IMR-90 (cell line): ENCODE data around the gene POU2F1. TPM values are rescaled to one million over a fixed set of nuclear protein-coding genes. Genes with fewer than 3 reads are reported as not detected.

Experiments used
- ATAC-seq: fragments of 200-7000 bp; cut with Tn5 transposase; 2 replicates; pipeline ENCODE4 v1.9.1; 2020; ENCODE audit warnings: low read depth, mild to moderate bottlenecking, moderate library complexity
- BruUV-seq: library from RNA; stranded (reverse); fragments of 400-500 nt; replicated peaks from 2 replicates; lab custom pipeline; 2021; lab: Mats Ljungman, UMichigan
- CTCF ChIA-PET: fragments of 300-600 bp; formaldehyde crosslinking; extraction: SDS; loops from one replicate; lab custom pipeline; 2021; ENCODE audit warnings: antibody characterized with exemption; lab: Yijun Ruan, JAX
- POLR2A ChIA-PET: fragments of 300-600 bp; sonication (Branson Sonifier 250); formaldehyde crosslinking; loops from one replicate; lab custom pipeline; 2022; ENCODE audit warnings: antibody characterized with exemption; ENCODE audit not compliant: unreplicated experiment; lab: Charles Lee
- DNase-seq: peaks from one replicate; pipeline ENCODE4 v3.0.0; 2013
- H2AFZ ChIP-seq: replicated peaks from 2 replicates; pipeline ENCODE3; 2013; ENCODE audit warnings: low read length, mild to moderate bottlenecking; ENCODE audit not compliant: poor library complexity
- H2AK5ac ChIP-seq: 2 replicates; pipeline ENCODE4 v1.6.1; 2013; ENCODE audit warnings: low read depth, low read length, inconsistent platforms
- H2AK9ac ChIP-seq: replicated peaks from 2 replicates; pipeline ENCODE3; 2013; ENCODE audit warnings: mild to moderate bottlenecking, low read depth, low read length, moderate library complexity; ENCODE audit not compliant: poor library complexity
- H2BK120ac ChIP-seq: 2 replicates; pipeline ENCODE4 v1.6.1; 2013; ENCODE audit warnings: low read depth, low read length, inconsistent platforms
- H2BK15ac ChIP-seq: 3 replicates; pipeline ENCODE4 v1.6.1; 2013; ENCODE audit warnings: low read depth, low read length, inconsistent platforms
- H2BK20ac ChIP-seq: 2 replicates; pipeline ENCODE4 v1.6.1; 2013; ENCODE audit warnings: low read depth, mild to moderate bottlenecking, inconsistent platforms, low read length, moderate library complexity
- H2BK5ac ChIP-seq: 2 replicates; pipeline ENCODE4 v1.6.1; 2013; ENCODE audit warnings: mild to moderate bottlenecking, low read depth, low read length, inconsistent platforms; ENCODE audit not compliant: poor library complexity, severe bottlenecking
- H3K14ac ChIP-seq: replicated peaks from 2 replicates; pipeline ENCODE4 v1.6.1; 2013; ENCODE audit warnings: low read depth, low read length, inconsistent platforms
- H3K18ac ChIP-seq: 2 replicates; pipeline ENCODE4 v1.6.1; 2013; ENCODE audit warnings: low read depth, low read length, control low read depth
- H3K23ac ChIP-seq: 2 replicates; pipeline ENCODE4 v1.6.1; 2013; ENCODE audit warnings: low read depth, low read length, inconsistent platforms
- H3K27ac ChIP-seq: 2 replicates; pipeline ENCODE4 v1.5.1; 2013; ENCODE audit warnings: mild to moderate bottlenecking, control low read depth, low read length; ENCODE audit not compliant: insufficient read depth
- H3K27me3 ChIP-seq: 2 replicates; pipeline ENCODE4 v1.6.1; 2013; ENCODE audit warnings: low read length; ENCODE audit not compliant: control insufficient read depth, insufficient read depth
- H3K36me3 ChIP-seq: 2 replicates; pipeline ENCODE4 v1.6.1; 2013; ENCODE audit warnings: low read length, mixed read lengths; ENCODE audit not compliant: control insufficient read depth, insufficient read depth
- H3K4ac ChIP-seq: 2 replicates; pipeline ENCODE4 v1.6.1; 2013; ENCODE audit warnings: low read depth, low read length, inconsistent platforms
- H3K4me1 ChIP-seq: 2 replicates; pipeline ENCODE4 v1.6.1; 2013; ENCODE audit warnings: low read length, mixed read lengths; ENCODE audit not compliant: control insufficient read depth, insufficient read depth
- H3K4me2 ChIP-seq: 2 replicates; pipeline ENCODE4 v1.6.1; 2013; ENCODE audit warnings: low read depth, mild to moderate bottlenecking, control low read depth, low read length, moderate library complexity
- H3K4me3 ChIP-seq: 2 replicates; pipeline ENCODE4 v1.5.1; 2013; ENCODE audit warnings: low read depth, mild to moderate bottlenecking, control low read depth, low read length, moderate library complexity; ENCODE audit not compliant: insufficient read depth
- H3K56ac ChIP-seq: 2 replicates; pipeline ENCODE4 v1.6.1; 2013; ENCODE audit warnings: low read length, inconsistent platforms; ENCODE audit not compliant: insufficient read depth; ENCODE audit errors: extremely low read depth
- H3K79me1 ChIP-seq, 2 experiments: 2 replicates each; pipeline ENCODE4 v1.6.1; 2013; ENCODE audit warnings: low read length in 2 of 2, inconsistent platforms in 1 of 2, low read depth in 1 of 2
- H3K9ac ChIP-seq: 2 replicates; pipeline ENCODE4 v1.6.1; 2013; ENCODE audit warnings: low read depth, low read length, control low read depth
- H3K9me1 ChIP-seq: 2 replicates; pipeline ENCODE4 v1.6.1; 2013; ENCODE audit warnings: low read length, inconsistent platforms; ENCODE audit not compliant: insufficient read depth
- H3K9me3 ChIP-seq: 2 replicates; pipeline ENCODE4 v1.6.1; 2013; ENCODE audit warnings: low read length; ENCODE audit not compliant: control insufficient read depth, insufficient read depth
- H4K20me1 ChIP-seq: 2 replicates; pipeline ENCODE4 v1.6.1; 2013; ENCODE audit warnings: low read length, inconsistent platforms; ENCODE audit not compliant: insufficient read depth
- H4K5ac ChIP-seq: 2 replicates; pipeline ENCODE4 v1.6.1; 2013; ENCODE audit warnings: mild to moderate bottlenecking, low read depth, low read length, control low read depth
- H4K8ac ChIP-seq, 2 experiments: 2 replicates each; pipeline ENCODE4 v1.6.1; 2013; ENCODE audit warnings: low read depth in 2 of 2, low read length in 2 of 2, control low read depth in 1 of 2, inconsistent platforms in 1 of 2
- H4K91ac ChIP-seq: 2 replicates; pipeline ENCODE4 v1.6.1; 2013; ENCODE audit warnings: low read depth, low read length, inconsistent platforms; ENCODE audit not compliant: insufficient read depth
- ELK1 ChIP-seq: fragments of 150-350 bp; IDR thresholded peaks from 2 replicates; pipeline ENCODE4 v1.6.1; 2016; ENCODE audit warnings: low read depth, mild to moderate bottlenecking, low read length, moderate library complexity, borderline replicate concordance
- MAFK ChIP-seq: IDR thresholded peaks from 2 replicates; pipeline ENCODE4 v1.6.1; 2012; ENCODE audit warnings: low read depth, low read length, improper control_type of control experiment
- RCOR1 ChIP-seq: IDR thresholded peaks from 2 replicates; pipeline ENCODE4 v1.6.1; 2012; ENCODE audit warnings: mild to moderate bottlenecking, low read length, improper control_type of control experiment; ENCODE audit not compliant: insufficient replicate concordance
- RFX5 ChIP-seq: IDR thresholded peaks from 2 replicates; pipeline ENCODE4 v1.8.0; 2012; ENCODE audit warnings: low read depth, mild to moderate bottlenecking, low read length, moderate library complexity
- WGBS, 2 experiments: methylation state at CpG; one replicate each; pipeline versions ENCODE4 v1.1.5 to v1.1.7; 2013; ENCODE audit warnings: missing lambda C conversion rate in 2 of 2; ENCODE audit not compliant: insufficient read length in 1 of 2; ENCODE audit errors: extremely low coverage in 2 of 2; 5-methylcytosine and 5-hydroxymethylcytosine counted together
- dilution Hi-C: fragments of 300-500 bp; cut with HindIII; formaldehyde crosslinking; loops from one replicate; pipeline ENCODE4 v1.14.3; 2018; ENCODE audit warnings: low sequenced_read_pairs; ENCODE audit not compliant: unreplicated experiment
- in situ Hi-C: fragments of 300-500 bp; cut with MboI; formaldehyde crosslinking; loops from 3 replicates; pipeline ENCODE4 v1.14.3; 2019; ENCODE audit warnings: low sequenced_read_pairs, inconsistent platforms, mixed read lengths
- intact Hi-C: fragments of 100-400 bp; cut with micrococcal nuclease; formaldehyde crosslinking; loops from 2 replicates; pipeline ENCODE4 v1.10.0; 2022
- polyA plus RNA-seq, 3 experiments: library from polyadenylated mRNA; depleted of rRNA; stranded (reverse); fragments of >200 nt; gene quantifications; 2 replicates each; pipeline ENCODE4 v1.2.3, GENCODE V29; 2012; ENCODE audit warnings: low replicate concordance in 1 of 3
- total RNA-seq: library from RNA; depleted of rRNA; stranded (reverse); fragments of >200 nt; gene quantifications from 2 replicates; pipeline ENCODE4 v1.2.3, GENCODE V29; 2012; rRNA removed

POU2F1 gene
- total and polyA plus RNA-seq, 2 of the 4 experiments (the other 2 are of a cell fraction), result 1.2 to 3.4 TPM

- no TSS peak for BruUV-seq
- intact Hi-C loops, result no loop called here
- H2BK15ac ChIP-seq, result no peak overlapping the region
- no peaks in the 10 kb centered on the region for H3K4me1 ChIP-seq
- no peaks in the 10 kb centered on the region for H3K9me1 ChIP-seq
- H3K4me2 ChIP-seq, result no peak overlapping the region
- no peak overlapping the region for H4K91ac ChIP-seq
- H2AFZ ChIP-seq, result no peak overlapping the region
- H2BK120ac ChIP-seq, result no peak overlapping the region
- H2BK5ac ChIP-seq, result no peak overlapping the region
- H4K20me1 ChIP-seq, result no peaks in the 10 kb centered on the region
- H2AK5ac ChIP-seq, result no peak overlapping the region
- no peak overlapping the region for H2BK20ac ChIP-seq
- no peak overlapping the region for H3K27ac ChIP-seq
- dilution Hi-C loops, result no loop called here
- H3K9ac ChIP-seq, result no peak overlapping the region
- no peak overlapping the region for H3K4me3 ChIP-seq
- no peak overlapping the region for H3K56ac ChIP-seq
- no peaks in the 10 kb centered on the region for H3K36me3 ChIP-seq
- ChIA-PET CTCF (no interaction called here), POLR2A (no interaction called here)
- no peak overlapping the region for H4K8ac ChIP-seq
- no peak overlapping the region for H3K18ac ChIP-seq
- WGBS, 2 experiments, result 86% methylated on average over 1 of the region's 2 CpGs; no CpG with 5 or more reads in 1 of the 2 experiments
- ATAC-seq (no peak), DNase-seq (no peak)
- H3K9me3 ChIP-seq, result no peaks in the 10 kb centered on the region
- H2AK9ac ChIP-seq, result no peak overlapping the region
- no peak overlapping the region for H3K4ac ChIP-seq
- TF ChIP-seq ELK1 (no peak), RFX5 (no peak), RCOR1 (no peak), MAFK (no peak)
- in situ Hi-C loops, result no loop called here
- H3K14ac ChIP-seq, result no peak overlapping the region
- no peak overlapping the region for H3K23ac ChIP-seq
- no peaks in the 10 kb centered on the region for H3K79me1 ChIP-seq
- no peak overlapping the region for H4K5ac ChIP-seq
- peaks cover 15% of the 10 kb centered on the region for H3K27me3 ChIP-seq
These were observed 255.4 kb downstream of the POU2F1 start for GRCh38 chr1:167476061-167476460.

Other genes with a start within 250 kb of the POU2F1 start
- gene ILDR2, start 245.3 kb upstream of the POU2F1 start, total RNA-seq, result under 0.01 TPM in 2 replicates
- not detected in 2 replicates for gene ILDR2, start 245.3 kb upstream of the POU2F1 start, polyA plus RNA-seq (2012; rRNA removed)
- not detected in 2 replicates for gene MAEL, start 231.6 kb upstream of the POU2F1 start, total RNA-seq
- not detected in 2 replicates for gene MAEL, start 231.6 kb upstream of the POU2F1 start, polyA plus RNA-seq (2012; rRNA removed)
- not detected in 2 replicates for gene GPA33, start 130.5 kb upstream of the POU2F1 start, total RNA-seq
- not detected in 2 replicates for gene GPA33, start 130.5 kb upstream of the POU2F1 start, polyA plus RNA-seq (2012; rRNA removed)
- not detected in 2 replicates for gene STYXL2, start 126.8 kb upstream of the POU2F1 start, total RNA-seq
- not detected in 2 replicates for gene STYXL2, start 126.8 kb upstream of the POU2F1 start, polyA plus RNA-seq (2012; rRNA removed)